ENCODE measurements around the gene ZNF853. TPM values are rescaled to one million over a fixed set of nuclear protein-coding genes. Genes with fewer than 3 reads are reported as not detected.
"Not testable (repeated sequence)": the region's sequence is repeated elsewhere in the genome, so short reads cannot be mapped to it uniquely, and the experiment has no call there.

ZNF853 gene
- total RNA-seq, 1 experiment from 2014 or later = 7.9 TPM

GRCh38 chr7:6577369-6578113 is 37.9 kb upstream of the ZNF853 start, which contains the start of gene ZDHHC4:
TSS of gene ZDHHC4 (plus strand) at chr7:6577454. CDS start at chr7:6580562, 3,108 bp downstream.
- Histone ChIP-seq H3K9me3 (ENCODE audit: insufficient read depth, low read depth) (no peaks in the 10 kb centered on the region), H3K27me3 (ENCODE audit: insufficient read depth, low read depth) (no peaks in the 10 kb centered on the region), H2AFZ (peak within 1 kb of the TSS; percentile 91), H3F3A (ENCODE audit: insufficient read depth, low read depth) (peaks cover 27% of the 10 kb centered on the region; the same call in 1 of the 2 replicates), H3K4me3 (peak within 1 kb of the TSS; percentile 82), H3K9me2 (ENCODE audit: insufficient read depth) (no peaks in the 10 kb centered on the region), H3K79me2 (ENCODE audit: low read depth) (no peaks in the 10 kb centered on the region), H4K20me1 (ENCODE audit: insufficient read depth) (no peaks in the 10 kb centered on the region), H3K27ac (peak within 1 kb of the TSS; percentile 72), H3K36me3 (ENCODE audit: low read depth) (peaks cover 7% of the 10 kb centered on the region; the same call in 1 of the 2 replicates), H3K4me1 (replicated peaks; ENCODE audit: insufficient read depth) (peaks cover 17% of the 10 kb centered on the region), H3K4me2 (peak within 1 kb of the TSS; percentile 72)
- intact Hi-C loops (cut with micrococcal nuclease; ENCODE audit: unreplicated experiment) = loop anchor here (10.0 kb wide), 1 partner anchor 63 kb away; no protein-coding TSS in a partner anchor
- DNase-seq = peak; percentile 81 to 92
- CTCF ChIA-PET = interaction anchor here (0.5 to 0.6 kb wide), 3 partner anchors 12 to 805 kb away, joined by 3 to 4 read pairs (median 3); partner anchors contain the start of gene INTS15
- POLR2A ChIA-PET (ENCODE audit: unreplicated experiment) = interaction anchor here (0.6 kb wide), 1 partner anchor 860 kb away, joined by 3 read pairs; no protein-coding TSS in a partner anchor
- no TSS peak for BruUV-seq (replicated peaks)
- TF ChIP-seq, protein P1, sequence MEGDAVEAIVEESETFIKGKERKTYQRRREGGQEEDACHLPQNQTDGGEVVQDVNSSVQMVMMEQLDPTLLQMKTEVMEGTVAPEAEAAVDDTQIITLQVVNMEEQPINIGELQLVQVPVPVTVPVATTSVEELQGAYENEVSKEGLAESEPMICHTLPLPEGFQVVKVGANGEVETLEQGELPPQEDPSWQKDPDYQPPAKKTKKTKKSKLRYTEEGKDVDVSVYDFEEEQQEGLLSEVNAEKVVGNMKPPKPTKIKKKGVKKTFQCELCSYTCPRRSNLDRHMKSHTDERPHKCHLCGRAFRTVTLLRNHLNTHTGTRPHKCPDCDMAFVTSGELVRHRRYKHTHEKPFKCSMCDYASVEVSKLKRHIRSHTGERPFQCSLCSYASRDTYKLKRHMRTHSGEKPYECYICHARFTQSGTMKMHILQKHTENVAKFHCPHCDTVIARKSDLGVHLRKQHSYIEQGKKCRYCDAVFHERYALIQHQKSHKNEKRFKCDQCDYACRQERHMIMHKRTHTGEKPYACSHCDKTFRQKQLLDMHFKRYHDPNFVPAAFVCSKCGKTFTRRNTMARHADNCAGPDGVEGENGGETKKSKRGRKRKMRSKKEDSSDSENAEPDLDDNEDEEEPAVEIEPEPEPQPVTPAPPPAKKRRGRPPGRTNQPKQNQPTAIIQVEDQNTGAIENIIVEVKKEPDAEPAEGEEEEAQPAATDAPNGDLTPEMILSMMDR (conservative IDR thresholded peaks at IDR 0.05) = 0 out of 2 replicates have a peak, but pooled peaks have one; percentile 19
- no peak for TF ChIP-seq EZH2 (IDR thresholded peaks at IDR 0.05; ENCODE audit: low read depth)

GRCh38 chr7:6578114-6579084 is 37.0 kb upstream of the ZNF853 start:
- Histone ChIP-seq H3K4me1 (replicated peaks; ENCODE audit: insufficient read depth) (peaks cover 17% of the 10 kb centered on the region), H3K9me3 (ENCODE audit: insufficient read depth, low read depth) (no peaks in the 10 kb centered on the region), H3F3A (ENCODE audit: insufficient read depth, low read depth) (peaks cover 27% of the 10 kb centered on the region; the same call in 1 of the 2 replicates), H2AFZ (no peak overlapping the region; the same call in 1 of the 2 replicates), H3K4me3 (peak overlapping the region; percentile 82), H3K36me3 (ENCODE audit: low read depth) (peaks cover 7% of the 10 kb centered on the region; the same call in 1 of the 2 replicates), H3K27me3 (ENCODE audit: insufficient read depth, low read depth) (no peaks in the 10 kb centered on the region), H3K4me2 (peak overlapping the region; percentile 72), H3K27ac (peak overlapping the region; percentile 72), H3K9me2 (ENCODE audit: insufficient read depth) (no peaks in the 10 kb centered on the region), H3K79me2 (ENCODE audit: low read depth) (no peaks in the 10 kb centered on the region), H4K20me1 (ENCODE audit: insufficient read depth) (no peaks in the 10 kb centered on the region)
- DNase-seq = peak in 1 of 2 experiments; percentile 54
- POLR2A ChIA-PET (ENCODE audit: unreplicated experiment) = interaction anchor here (0.6 kb wide), 1 partner anchor 859 kb away, joined by 3 read pairs; no protein-coding TSS in a partner anchor
- CTCF ChIA-PET = interaction anchor here (0.6 kb wide), 1 partner anchor 11 kb away, joined by 3 read pairs; the partner anchor contains the start of gene INTS15
- BruUV-seq (replicated peaks) = TSS peak; percentile 41
- TF ChIP-seq, protein P1 (conservative IDR thresholded peaks at IDR 0.05) = no peak
- no peak for TF ChIP-seq EZH2 (IDR thresholded peaks at IDR 0.05; ENCODE audit: low read depth)
- intact Hi-C loops (cut with micrococcal nuclease; ENCODE audit: unreplicated experiment) = loop anchor here (10.0 kb wide), 1 partner anchor 64 kb away; no protein-coding TSS in a partner anchor

DNA sequence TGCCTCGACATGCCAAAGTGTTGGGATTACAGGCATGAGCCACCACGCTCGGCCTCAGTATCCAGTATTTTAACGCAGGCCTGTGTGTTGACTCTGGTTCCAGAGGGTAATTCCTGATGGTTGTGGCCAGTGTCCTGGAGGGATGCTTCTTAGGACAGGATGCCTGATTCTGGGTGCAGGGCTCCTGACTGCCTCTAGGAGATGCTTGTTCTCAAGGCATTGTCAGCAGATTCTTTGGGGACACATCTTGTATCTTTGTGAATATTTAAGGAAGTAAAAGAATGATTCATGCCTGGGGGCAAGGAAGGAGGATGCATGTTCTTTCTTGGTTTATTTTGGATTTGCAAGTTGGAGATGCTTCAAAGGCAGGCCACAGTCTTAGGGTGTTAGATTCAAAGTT is 36.0 kb upstream of the ZNF853 start:
- H3F3A ChIP-seq (ENCODE audit: insufficient read depth, low read depth) = peaks cover 27% of the 10 kb centered on the region; the same call in 1 of the 2 replicates
- no peak overlapping the region for H2AFZ ChIP-seq
- no peaks in the 10 kb centered on the region for H3K79me2 ChIP-seq (ENCODE audit: low read depth)
- H3K36me3 ChIP-seq (ENCODE audit: low read depth) = peaks cover 8% of the 10 kb centered on the region; the same call in 1 of the 2 replicates
- no peaks in the 10 kb centered on the region for H3K9me2 ChIP-seq (ENCODE audit: insufficient read depth)
- H3K27ac ChIP-seq = no peak overlapping the region
- POLR2A ChIA-PET (ENCODE audit: unreplicated experiment) = no interaction called here
- BruUV-seq (replicated peaks) = no TSS peak
- DNase-seq = peak in 1 of 2 experiments; percentile 56
- no peaks in the 10 kb centered on the region for H4K20me1 ChIP-seq (ENCODE audit: insufficient read depth)
- no peak overlapping the region for H3K4me3 ChIP-seq
- CTCF ChIA-PET = no interaction called here
- no peak overlapping the region for H3K4me2 ChIP-seq
- TF ChIP-seq EZH2 (IDR thresholded peaks at IDR 0.05; ENCODE audit: low read depth) = no peak
- TF ChIP-seq, protein P1 (conservative IDR thresholded peaks at IDR 0.05) = peak; percentile 49; the same call in 1 of the 2 replicates
- H3K4me1 ChIP-seq (replicated peaks; ENCODE audit: insufficient read depth) = peaks cover 17% of the 10 kb centered on the region
- no peaks in the 10 kb centered on the region for H3K27me3 ChIP-seq (ENCODE audit: insufficient read depth, low read depth)
- H3K9me3 ChIP-seq (ENCODE audit: insufficient read depth, low read depth) = no peaks in the 10 kb centered on the region
- intact Hi-C loops (cut with micrococcal nuclease; ENCODE audit: unreplicated experiment) = loop anchor here (10.0 kb wide), 1 partner anchor 65 kb away; no protein-coding TSS in a partner anchor

DNA sequence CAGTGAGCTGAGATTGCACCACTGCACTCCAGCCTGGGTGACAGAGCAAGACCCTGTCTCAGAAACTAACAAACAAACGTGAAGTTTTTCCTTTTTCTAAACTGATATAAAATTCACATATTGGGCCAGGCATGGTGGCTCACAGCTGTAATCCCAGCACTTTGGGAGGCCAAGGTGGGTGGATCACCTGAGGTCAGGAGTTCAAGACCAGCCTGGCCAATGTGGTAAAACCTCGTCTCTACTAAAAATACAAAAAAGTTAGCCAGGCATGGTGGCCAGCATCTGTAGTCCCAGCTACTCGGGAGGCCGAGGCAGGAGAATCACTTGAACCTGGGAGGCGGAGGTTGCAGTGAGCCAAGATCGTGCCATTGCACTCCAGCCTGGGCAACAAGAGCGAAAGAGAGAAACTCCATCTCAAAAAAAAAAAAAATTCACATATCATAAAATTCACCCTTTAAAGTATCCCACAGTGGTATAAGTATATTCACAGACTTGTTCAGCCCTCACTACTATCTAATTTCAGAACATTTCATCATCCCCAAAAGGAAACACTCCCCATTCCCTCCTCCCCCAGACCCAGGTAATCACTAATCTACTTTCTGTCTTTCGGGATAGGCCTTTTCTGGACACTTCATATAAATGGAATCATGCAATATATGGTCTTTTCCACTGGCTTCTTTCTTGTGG is 29.5 kb upstream of the ZNF853 start:
- DNase-seq; BruUV-seq (replicated peaks); POLR2A ChIA-PET (ENCODE audit: unreplicated experiment); H4K20me1 ChIP-seq (ENCODE audit: insufficient read depth); H3F3A ChIP-seq (ENCODE audit: insufficient read depth, low read depth); H3K27ac ChIP-seq; H3K9me2 ChIP-seq (ENCODE audit: insufficient read depth); H3K27me3 ChIP-seq (ENCODE audit: insufficient read depth, low read depth); CTCF ChIA-PET; H3K4me3 ChIP-seq; H3K4me1 ChIP-seq (replicated peaks; ENCODE audit: insufficient read depth); H3K4me2 ChIP-seq; H2AFZ ChIP-seq; H3K9me3 ChIP-seq (ENCODE audit: insufficient read depth, low read depth); H3K79me2 ChIP-seq (ENCODE audit: low read depth): not testable (repeated sequence)
- H3K36me3 ChIP-seq (ENCODE audit: low read depth) = peaks cover 29% of the 10 kb centered on the region
- intact Hi-C loops (cut with micrococcal nuclease; ENCODE audit: unreplicated experiment) = loop anchor here (5.0 kb wide), 1 partner anchor 341 kb away; no protein-coding TSS in a partner anchor
